Activated T-cell treated with anti-CD3 and anti-CD28 coated beads, Interleukin-2, amount 50 U/mL, for 72 hours (primary cell): ENCODE results near the gene LGALS3BP. TPM values are rescaled to one million over a fixed set of nuclear protein-coding genes. Genes with fewer than 3 reads are reported as not detected.
A peak's percentile ranks its signal among the peaks of the same experiment; 100 is the strongest.

Experiments
- ATAC-seq, 2 donors: fragments of 150-1000 bp; cut with Tn5 transposase; replicated peaks in 1 of 2; 2 replicates each; pipeline ENCODE4 v1.10.0; 2021; ENCODE audit warnings: moderate library complexity in 2 of 2, mild to moderate bottlenecking in 1 of 2
- DNase-seq, 2 donors: peaks; one replicate each; pipeline ENCODE4 v3.0.0; 2021 to 2022; ENCODE audit warnings: mixed read lengths in 1 of 2
- H3K27ac Mint-ChIP-seq: one replicate; pipeline ENCODE4 v1.8.0; 2022; ENCODE audit warnings: mild to moderate bottlenecking, moderate library complexity, mixed read lengths
- H3K27me3 Mint-ChIP-seq: one replicate; pipeline ENCODE4 v1.8.0; 2022; ENCODE audit warnings: low read depth, mixed read lengths
- H3K36me3 Mint-ChIP-seq, 2 donors: one replicate each; pipeline ENCODE4 v1.8.0; 2022; ENCODE audit warnings: mixed read lengths in 2 of 2, mild to moderate bottlenecking in 1 of 2; ENCODE audit not compliant: insufficient read depth in 2 of 2
- H3K4me1 Mint-ChIP-seq: one replicate; pipeline ENCODE4 v1.8.0; 2022; ENCODE audit warnings: low read depth, mixed read lengths
- H3K4me3 Mint-ChIP-seq, 2 donors: one replicate each; pipeline ENCODE4 v1.8.0; 2022; ENCODE audit warnings: mild to moderate bottlenecking in 2 of 2, mixed read lengths in 2 of 2, moderate library complexity in 2 of 2
- H3K9me3 Mint-ChIP-seq, 2 donors: one replicate each; pipeline ENCODE4 v1.8.0; 2022; ENCODE audit warnings: mixed read lengths in 2 of 2
- total RNA-seq, 2 donors: library from RNA; stranded (reverse); gene quantifications; one replicate each; pipeline ENCODE4 v1.2.3, GENCODE V29; 2022

LGALS3BP gene
- total RNA-seq, 2 donors from 2014 or later: 23.1 to 28.2 TPM

GRCh38 chr17:79008666-79009387, 29.1 kb upstream of the LGALS3BP start:
- Mint-ChIP-seq H3K4me1 (peaks cover 55% of the 10 kb centered on the region), H3K9me3 (no peaks in the 10 kb centered on the region), H3K36me3 (peaks cover 4 to 6% of the 10 kb centered on the region in 2 donors), H3K4me3 (peak overlapping the region; percentile 89 to 95), H3K27ac (peak overlapping the region; percentile 76), H3K27me3 (peaks cover under 1% of the 10 kb centered on the region)
- peak; percentile 3 to 5 for ATAC-seq
- no peak for DNase-seq

DNA sequence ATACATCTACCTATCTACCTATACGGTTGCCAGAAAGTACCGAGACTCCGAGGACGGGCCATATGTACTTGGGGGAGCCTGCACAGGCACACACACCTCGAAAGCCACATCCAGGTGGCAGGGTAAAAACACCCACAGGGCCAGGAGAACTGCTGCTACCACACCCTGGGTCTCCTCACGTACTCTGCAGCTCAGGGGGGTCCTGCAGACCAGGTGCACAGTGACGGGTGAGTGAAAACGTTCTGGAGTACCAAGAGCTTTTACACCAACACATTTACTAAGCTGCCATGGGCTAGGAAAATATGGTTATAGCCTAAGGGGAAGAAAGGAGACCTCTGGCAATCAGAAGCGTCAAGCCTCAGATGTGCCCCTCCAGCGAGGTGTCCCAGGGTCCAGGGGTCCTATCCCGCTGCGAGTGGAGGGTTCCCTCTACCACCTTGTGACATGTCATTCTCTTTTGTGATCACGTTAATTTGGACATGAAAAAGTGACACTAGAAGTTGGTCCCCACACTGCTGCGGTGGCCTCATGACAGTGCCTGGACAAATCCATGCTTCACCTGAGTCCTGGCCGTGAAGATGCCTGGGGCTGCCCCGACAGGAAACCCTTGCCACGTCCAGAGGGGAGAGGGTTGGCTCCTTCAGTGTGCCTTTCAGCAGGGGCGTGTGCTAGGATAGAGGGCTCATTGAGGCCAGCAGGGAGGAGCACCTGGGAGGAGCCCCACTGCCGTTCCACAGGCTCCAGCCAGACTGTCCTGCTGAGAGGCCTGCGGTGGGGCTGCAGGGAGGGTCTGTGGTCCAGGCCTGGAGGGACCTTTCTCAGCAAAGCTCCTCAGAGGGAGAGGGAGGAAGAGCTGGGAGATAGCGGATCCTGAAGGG, 28.0 kb upstream of the LGALS3BP start:
- DNase-seq (no peak), ATAC-seq (no peak)
- peaks cover 55% of the 10 kb centered on the region for H3K4me1 Mint-ChIP-seq
- H3K27ac Mint-ChIP-seq: peak overlapping the region; percentile 76
- H3K27me3 Mint-ChIP-seq: no peaks in the 10 kb centered on the region
- no peaks in the 10 kb centered on the region for H3K9me3 Mint-ChIP-seq
- peaks cover 3 to 6% of the 10 kb centered on the region in 2 donors for H3K36me3 Mint-ChIP-seq
- H3K4me3 Mint-ChIP-seq: peak overlapping the region; percentile 89 to 95

- no peak for DNase-seq
- Mint-ChIP-seq H3K27me3 (no peaks in the 10 kb centered on the region), H3K36me3 (peaks cover 4 to 6% of the 10 kb centered on the region in 2 donors), H3K9me3 (no peaks in the 10 kb centered on the region), H3K4me3 (peak overlapping the region; percentile 89 to 95), H3K27ac (peak overlapping the region; percentile 72), H3K4me1 (peaks cover 55% of the 10 kb centered on the region)
- ATAC-seq: no peak
These were observed 27.2 kb upstream of the LGALS3BP start for GRCh38 chr17:79006794-79007503.

DNA sequence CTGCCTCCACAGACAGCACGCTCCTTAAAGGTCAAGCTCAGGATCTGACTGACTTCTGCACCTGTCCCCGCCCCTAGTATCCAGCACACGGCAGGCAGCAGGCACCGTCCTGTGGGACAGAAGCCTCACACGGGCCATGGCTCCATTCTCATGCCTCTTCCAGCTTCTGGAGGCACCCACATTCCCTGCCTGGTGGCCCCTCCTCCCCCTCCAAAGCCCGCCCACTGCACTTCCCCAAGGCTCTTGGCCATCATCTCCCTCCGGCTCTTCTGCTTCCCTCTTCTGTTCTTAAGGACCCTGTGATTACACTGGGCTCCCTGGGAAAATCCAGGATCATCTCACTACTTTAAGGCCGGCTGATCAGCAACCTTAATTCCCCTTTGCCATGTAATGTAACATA, 26.3 kb upstream of the LGALS3BP start:
- Mint-ChIP-seq H3K4me3 (peak overlapping the region; percentile 8 to 50), H3K9me3 (no peaks in the 10 kb centered on the region), H3K27ac (peak overlapping the region; percentile 55), H3K36me3 (peaks cover 6% of the 10 kb centered on the region in 2 donors), H3K27me3 (no peaks in the 10 kb centered on the region), H3K4me1 (peaks cover 52% of the 10 kb centered on the region)
- DNase-seq (no peak), ATAC-seq (no peak)

GRCh38 chr17:79005063-79005861, 25.5 kb upstream of the LGALS3BP start:
- Mint-ChIP-seq H3K9me3 (no peaks in the 10 kb centered on the region), H3K4me3 (peak overlapping the region; percentile 8 to 29), H3K36me3 (peaks cover 6% of the 10 kb centered on the region in 2 donors), H3K27me3 (no peaks in the 10 kb centered on the region), H3K4me1 (peaks cover 44% of the 10 kb centered on the region), H3K27ac (no peak overlapping the region)
- DNase-seq: no peak
- ATAC-seq: no peak

DNA sequence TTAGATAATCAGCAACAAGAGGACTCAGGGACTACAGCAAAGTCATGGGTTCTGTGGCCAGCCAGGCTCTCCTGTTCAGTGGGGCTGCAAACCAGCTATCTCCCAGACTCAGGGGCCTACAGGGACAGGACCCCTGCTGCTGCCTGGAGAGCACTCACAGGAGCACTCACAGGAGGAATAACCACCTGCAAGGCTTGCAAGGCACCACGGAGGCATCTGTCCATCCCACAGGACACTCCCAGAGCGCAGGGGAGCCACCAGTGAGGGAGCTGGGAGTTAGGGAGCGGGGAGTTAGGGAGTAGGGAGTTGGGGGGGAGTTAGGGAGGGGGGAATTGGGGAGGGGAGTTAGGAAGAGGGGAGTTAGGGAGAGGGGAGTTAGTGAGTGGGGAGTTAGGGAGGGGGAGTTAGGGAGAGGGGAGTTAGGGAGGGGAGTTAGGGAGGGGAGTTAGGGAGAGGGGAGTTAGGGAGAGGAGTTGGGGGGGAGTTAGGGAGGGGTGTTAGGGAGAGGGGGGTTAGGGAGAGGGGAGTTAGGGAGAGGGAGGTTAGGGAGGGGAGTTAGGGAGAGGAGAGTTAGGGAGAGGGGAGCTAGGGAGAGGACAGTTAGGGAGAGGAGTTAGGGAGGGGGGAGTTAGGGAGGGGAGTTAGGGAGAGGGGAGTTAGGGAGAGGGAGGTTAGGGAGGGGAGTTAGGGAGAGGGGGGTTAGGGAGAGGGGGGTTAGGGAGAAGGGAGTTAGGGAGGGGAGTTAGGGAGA, 24.1 kb upstream of the LGALS3BP start:
- peaks cover 6% of the 10 kb centered on the region in 2 donors for H3K36me3 Mint-ChIP-seq
- no peaks in the 10 kb centered on the region for H3K9me3 Mint-ChIP-seq
- H3K4me3 Mint-ChIP-seq: no peak overlapping the region
- no peak overlapping the region for H3K27ac Mint-ChIP-seq
- H3K27me3 Mint-ChIP-seq: no peaks in the 10 kb centered on the region
- no peak for DNase-seq
- no peak for ATAC-seq
- H3K4me1 Mint-ChIP-seq: peaks cover 37% of the 10 kb centered on the region

GRCh38 chr17:79002796-79003593, 23.3 kb upstream of the LGALS3BP start:
- Mint-ChIP-seq H3K27me3 (no peaks in the 10 kb centered on the region), H3K9me3 (no peaks in the 10 kb centered on the region), H3K4me1 (peaks cover 28% of the 10 kb centered on the region), H3K4me3 (no peak overlapping the region), H3K36me3 (peaks cover 0 to 6% of the 10 kb centered on the region in 2 donors), H3K27ac (no peak overlapping the region)
- DNase-seq (no peak), ATAC-seq (no peak)

- Mint-ChIP-seq H3K4me3 (no peak overlapping the region), H3K27ac (no peak overlapping the region), H3K9me3 (no peaks in the 10 kb centered on the region), H3K4me1 (peaks cover 21% of the 10 kb centered on the region), H3K36me3 (peaks cover 0 to 6% of the 10 kb centered on the region in 2 donors), H3K27me3 (no peaks in the 10 kb centered on the region)
- DNase-seq (no peak), ATAC-seq (no peak)
These were observed 22.6 kb upstream of the LGALS3BP start for GRCh38 chr17:79002291-79002690.

- DNase-seq (no peak), ATAC-seq (no peak)
- Mint-ChIP-seq H3K36me3 (peaks cover 0 to 2% of the 10 kb centered on the region in 2 donors), H3K4me3 (no peak overlapping the region), H3K27ac (peak overlapping the region; percentile 51), H3K9me3 (no peaks in the 10 kb centered on the region), H3K4me1 (peaks cover 13% of the 10 kb centered on the region), H3K27me3 (no peaks in the 10 kb centered on the region)
These were observed 21.7 kb upstream of the LGALS3BP start for GRCh38 chr17:79001190-79002020.

DNA sequence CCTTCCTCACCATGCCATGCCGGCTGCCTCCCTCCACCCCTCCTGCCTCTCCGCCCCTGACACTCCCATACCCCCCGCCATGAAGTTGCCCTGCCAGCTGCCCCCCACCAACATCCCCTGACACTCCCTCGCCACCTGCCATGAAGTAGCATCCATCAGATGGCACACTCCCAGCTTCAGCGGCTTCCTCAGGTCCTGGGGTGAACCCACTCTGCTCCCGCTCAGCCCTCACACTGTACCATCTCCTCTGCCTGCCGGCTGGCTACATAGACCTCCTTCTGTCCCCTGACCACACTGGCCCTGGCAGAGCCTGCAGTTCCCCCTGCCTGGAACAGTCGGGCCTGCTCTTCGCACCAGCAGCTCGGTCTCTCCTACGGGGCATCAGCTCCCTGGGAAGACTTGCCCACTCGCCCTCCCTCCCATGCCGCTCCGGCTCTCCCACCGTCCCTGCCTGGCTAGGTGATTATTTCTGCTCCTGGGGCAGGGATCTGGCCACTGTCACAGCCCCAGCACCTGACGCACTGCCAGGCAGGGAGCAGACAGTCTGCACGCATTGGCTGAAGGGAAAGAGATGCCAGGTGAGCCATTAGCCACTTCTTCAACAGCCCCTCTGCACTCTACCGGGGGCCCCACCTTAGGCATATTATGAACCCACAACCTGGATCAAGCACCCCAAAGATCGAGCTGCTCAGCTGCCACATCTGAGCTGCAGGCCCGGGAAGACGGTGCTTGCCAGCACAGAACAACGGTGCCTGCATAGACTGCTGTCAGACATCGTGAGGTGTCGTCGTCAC, 20.9 kb upstream of the LGALS3BP start:
- no peak for ATAC-seq
- H3K9me3 Mint-ChIP-seq: no peaks in the 10 kb centered on the region

More for the DNA sequence above, 20.9 kb upstream of the LGALS3BP start:
- H3K27me3 Mint-ChIP-seq: no peaks in the 10 kb centered on the region
- peaks cover 4% of the 10 kb centered on the region for H3K4me1 Mint-ChIP-seq
- peaks cover 0 to 5% of the 10 kb centered on the region in 2 donors for H3K36me3 Mint-ChIP-seq
- DNase-seq: no peak
- no peak overlapping the region for H3K4me3 Mint-ChIP-seq
- no peak overlapping the region for H3K27ac Mint-ChIP-seq
